Measurements from ENCODE around the gene POLR2E.
"Not testable (repeated sequence)": the region's sequence is repeated elsewhere in the genome, so short reads cannot be mapped to it uniquely, and the experiment has no call there.

POLR2E gene

DNA sequence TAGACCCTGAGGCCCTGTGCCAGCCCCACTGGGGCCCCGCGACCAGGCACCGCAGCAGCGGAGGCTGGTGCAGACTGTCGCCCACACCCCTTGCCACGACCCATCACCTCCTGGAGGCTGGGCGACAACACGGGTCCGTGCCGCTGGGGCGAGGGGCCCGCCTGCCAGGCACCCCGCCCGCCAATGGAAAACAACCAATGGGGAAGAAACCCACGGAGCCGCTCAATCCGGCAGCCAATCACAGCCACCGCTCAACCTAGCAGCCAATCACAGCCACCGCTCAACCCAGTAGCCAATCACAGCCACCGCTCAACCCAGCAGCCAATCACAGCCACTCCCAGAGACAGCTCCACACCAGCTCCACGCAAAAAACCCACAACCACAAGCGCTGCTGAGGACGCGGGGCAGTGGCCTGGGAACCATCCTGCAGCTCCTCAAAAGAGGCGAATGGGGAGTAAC lies 38.3 kb upstream of the POLR2E start:
- Histone ChIP-seq H3K27me3 (no peaks in the 10 kb centered on the region), H3K36me3 (peaks cover 3% of the 10 kb centered on the region; the same call in 1 of the 2 replicates), H3K9me3 (no peaks in the 10 kb centered on the region), H3K4me1 (no peaks in the 10 kb centered on the region; the same call in 1 of the 2 replicates), H3K4me3 (ENCODE audit: low read depth, low read length) (no peak overlapping the region)
- DNase-seq = no peak
- TF ChIP-seq, protein P1, sequence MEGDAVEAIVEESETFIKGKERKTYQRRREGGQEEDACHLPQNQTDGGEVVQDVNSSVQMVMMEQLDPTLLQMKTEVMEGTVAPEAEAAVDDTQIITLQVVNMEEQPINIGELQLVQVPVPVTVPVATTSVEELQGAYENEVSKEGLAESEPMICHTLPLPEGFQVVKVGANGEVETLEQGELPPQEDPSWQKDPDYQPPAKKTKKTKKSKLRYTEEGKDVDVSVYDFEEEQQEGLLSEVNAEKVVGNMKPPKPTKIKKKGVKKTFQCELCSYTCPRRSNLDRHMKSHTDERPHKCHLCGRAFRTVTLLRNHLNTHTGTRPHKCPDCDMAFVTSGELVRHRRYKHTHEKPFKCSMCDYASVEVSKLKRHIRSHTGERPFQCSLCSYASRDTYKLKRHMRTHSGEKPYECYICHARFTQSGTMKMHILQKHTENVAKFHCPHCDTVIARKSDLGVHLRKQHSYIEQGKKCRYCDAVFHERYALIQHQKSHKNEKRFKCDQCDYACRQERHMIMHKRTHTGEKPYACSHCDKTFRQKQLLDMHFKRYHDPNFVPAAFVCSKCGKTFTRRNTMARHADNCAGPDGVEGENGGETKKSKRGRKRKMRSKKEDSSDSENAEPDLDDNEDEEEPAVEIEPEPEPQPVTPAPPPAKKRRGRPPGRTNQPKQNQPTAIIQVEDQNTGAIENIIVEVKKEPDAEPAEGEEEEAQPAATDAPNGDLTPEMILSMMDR (IDR thresholded peaks at IDR 0.05; ENCODE audit: low read depth, low read length) = no peak

DNA sequence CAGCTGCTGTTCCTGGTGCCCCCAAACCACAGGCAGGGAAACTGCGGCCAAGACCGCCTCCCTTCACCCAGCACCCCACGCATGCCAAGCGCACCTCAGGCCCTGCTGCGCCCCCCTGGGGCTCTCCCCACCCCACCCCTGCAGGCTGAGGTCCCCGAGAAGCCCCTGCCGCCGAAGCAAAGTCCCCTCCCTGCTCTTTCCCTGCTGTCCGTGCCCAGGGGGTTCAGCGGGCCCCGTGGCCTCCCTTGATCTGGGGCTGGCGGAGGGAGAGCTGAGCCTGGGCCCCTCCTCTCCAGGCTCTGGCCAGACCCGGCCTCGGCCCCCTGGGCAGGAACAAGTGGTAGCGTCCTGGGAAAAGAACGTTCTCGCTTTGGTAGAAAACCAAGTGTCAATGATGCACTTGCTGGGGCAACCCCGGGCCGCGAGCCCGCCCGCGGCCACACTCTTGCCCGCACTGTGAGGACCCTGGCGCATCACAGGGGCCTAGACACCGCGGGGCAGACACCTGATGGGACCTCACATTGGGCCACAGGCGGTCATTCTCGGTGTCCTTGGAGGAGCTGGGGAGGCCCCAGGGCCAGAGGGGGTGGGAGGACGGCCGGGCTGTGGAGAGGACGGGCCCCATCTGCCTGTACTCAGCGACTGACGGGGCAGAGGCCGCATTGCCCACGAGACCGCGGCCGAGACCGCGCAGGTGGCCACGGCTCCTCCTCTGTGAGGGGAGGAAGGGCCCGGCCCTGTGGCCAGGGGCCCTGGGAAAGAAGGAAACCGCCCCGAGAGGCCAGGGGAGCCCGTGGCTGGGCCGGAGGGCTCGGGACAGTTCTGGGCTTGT lies 37.6 kb upstream of the POLR2E start:
- TF ChIP-seq, protein P1 (IDR thresholded peaks at IDR 0.05; ENCODE audit: low read depth, low read length) = no peak
- peak overlapping the region; percentile 35; the same call in 1 of the 2 replicates for H3K4me3 ChIP-seq (ENCODE audit: low read depth, low read length)
- no peaks in the 10 kb centered on the region; the same call in 1 of the 2 replicates for H3K4me1 ChIP-seq
- H3K36me3 ChIP-seq = peaks cover 3% of the 10 kb centered on the region; the same call in 1 of the 2 replicates
- H3K27me3 ChIP-seq = no peaks in the 10 kb centered on the region
- no peaks in the 10 kb centered on the region for H3K9me3 ChIP-seq
- DNase-seq = no peak

DNA sequence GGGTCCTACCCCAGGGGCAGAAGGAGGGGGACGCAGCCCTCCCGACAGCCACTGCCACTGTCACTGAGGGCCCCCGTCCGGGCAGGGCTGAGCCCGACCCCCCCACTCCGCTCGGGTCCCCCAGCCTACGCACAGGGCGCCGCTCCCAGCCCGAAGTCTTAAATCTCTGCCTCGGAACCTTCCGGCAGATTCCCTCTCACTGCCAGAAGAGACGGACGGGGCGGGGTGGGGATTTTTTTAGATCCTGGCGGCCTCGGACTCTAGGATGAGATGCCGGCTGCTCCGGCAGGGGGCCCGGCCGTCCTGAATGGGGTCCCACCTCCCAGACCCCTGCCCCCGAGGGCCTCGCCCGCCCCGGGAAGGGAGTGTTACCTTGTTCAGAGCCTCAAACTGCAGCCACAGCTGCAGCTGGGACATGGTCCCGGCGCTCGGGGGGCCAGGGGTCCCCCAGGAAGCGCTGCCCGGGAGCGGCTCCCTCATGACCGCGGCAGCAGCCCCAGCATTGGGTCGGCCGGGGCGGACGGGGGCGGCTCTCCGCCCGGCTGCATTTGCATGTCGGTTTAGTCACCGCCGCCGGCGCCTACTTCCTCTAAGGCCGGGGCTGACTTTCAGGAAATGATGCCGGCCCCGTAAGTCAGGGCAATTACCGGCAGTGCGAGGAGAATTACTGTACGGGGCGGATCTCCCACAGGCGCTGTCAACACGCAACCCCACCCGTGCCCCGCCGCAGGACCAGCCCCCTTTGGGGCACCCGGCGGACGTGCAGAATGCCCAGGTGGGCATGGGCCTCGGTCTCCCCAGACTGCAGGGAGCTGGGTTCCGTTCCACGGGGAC lies 36.8 kb upstream of the POLR2E start:
- TF ChIP-seq, protein P1 (IDR thresholded peaks at IDR 0.05; ENCODE audit: low read depth, low read length) = no peak
- H3K36me3 ChIP-seq = peaks cover 7% of the 10 kb centered on the region
- DNase-seq = peak; percentile 67

DNA sequence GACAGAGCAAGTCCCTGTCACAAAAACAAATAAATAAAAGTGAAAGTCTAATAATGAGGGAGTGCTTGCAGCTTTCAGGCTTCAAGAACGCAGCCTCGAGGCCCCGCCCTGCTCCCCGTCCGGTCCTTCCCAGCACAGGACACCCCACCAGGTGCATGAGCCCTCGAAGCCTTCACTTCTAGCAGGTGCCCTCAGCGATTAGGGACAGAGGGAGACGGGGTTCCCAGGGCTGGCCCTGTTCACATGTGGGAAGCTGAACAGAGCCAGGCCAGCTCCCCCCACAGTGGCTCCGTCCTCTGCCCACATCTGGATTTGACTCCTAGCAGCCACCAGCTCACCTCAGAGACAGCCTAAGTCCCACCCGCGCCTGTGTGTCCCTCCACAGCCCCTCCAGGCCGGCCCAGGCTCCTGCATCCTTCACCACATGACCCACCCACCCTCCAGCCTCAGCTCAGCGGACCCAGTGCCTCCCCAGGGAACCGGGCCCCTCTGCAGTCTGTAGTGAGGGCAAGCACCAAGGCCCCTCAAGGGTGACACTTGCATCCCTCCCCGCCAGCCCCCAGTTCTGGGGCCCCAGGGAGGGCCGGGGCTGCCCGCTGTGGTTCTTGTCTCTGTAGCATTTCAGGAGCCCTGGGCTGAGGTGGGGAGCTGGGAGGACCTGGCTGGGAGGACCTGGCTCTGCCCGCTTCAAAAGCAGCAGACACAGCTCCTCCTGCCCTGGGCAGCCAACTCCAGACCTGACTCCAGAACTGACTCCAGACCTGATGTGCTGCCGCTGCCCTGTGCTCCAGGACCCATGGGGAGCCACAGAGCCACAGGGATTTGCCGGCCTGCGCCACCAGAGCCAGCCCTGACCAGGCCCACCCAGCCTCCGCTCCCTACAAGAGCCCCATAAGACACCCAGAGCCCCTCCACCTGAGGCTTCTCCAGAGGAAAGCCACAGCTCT lies 35.9 kb upstream of the POLR2E start:
- TF ChIP-seq, protein P1 (IDR thresholded peaks at IDR 0.05; ENCODE audit: low read depth, low read length) = no peak
- Histone ChIP-seq H3K9me3 (no peaks in the 10 kb centered on the region), H3K4me3 (ENCODE audit: low read depth, low read length) (no peak overlapping the region), H3K36me3 (peaks cover 14% of the 10 kb centered on the region), H3K4me1 (no peaks in the 10 kb centered on the region; the same call in 1 of the 2 replicates), H3K27me3 (no peaks in the 10 kb centered on the region)
- no peak for DNase-seq

More for the DNA sequence above, 36.8 kb upstream of the POLR2E start:
- H3K9me3 ChIP-seq = no peaks in the 10 kb centered on the region
- H3K4me3 ChIP-seq (ENCODE audit: low read depth, low read length) = peak overlapping the region; percentile 35
- no peaks in the 10 kb centered on the region for H3K27me3 ChIP-seq
- no peaks in the 10 kb centered on the region; the same call in 1 of the 2 replicates for H3K4me1 ChIP-seq

DNA sequence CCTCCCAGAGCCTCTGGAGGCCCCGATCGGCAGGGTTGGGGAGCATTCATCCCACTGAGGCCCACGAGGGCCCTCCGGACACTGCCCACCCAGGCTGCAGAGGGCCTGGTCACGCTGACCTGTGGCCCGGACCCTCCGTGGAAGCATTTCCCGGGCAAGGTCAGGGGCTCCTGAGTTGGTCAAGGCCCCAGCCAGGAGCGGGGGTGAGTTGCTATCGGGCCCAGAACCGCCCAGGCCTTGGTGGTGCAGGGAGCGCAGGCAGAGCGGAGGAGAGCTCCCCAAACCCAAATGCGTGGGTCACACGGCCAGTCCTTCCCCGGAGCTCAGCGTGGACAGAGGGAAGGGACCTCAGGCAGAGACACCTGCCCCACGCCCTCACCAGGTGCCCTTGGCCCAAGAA lies 34.4 kb upstream of the POLR2E start:
- TF ChIP-seq, protein P1 (IDR thresholded peaks at IDR 0.05; ENCODE audit: low read depth, low read length) = no peak
- DNase-seq = no peak
- H3K36me3 ChIP-seq = peaks cover 11% of the 10 kb centered on the region
- H3K4me1 ChIP-seq = no peaks in the 10 kb centered on the region; the same call in 1 of the 2 replicates
- H3K4me3 ChIP-seq (ENCODE audit: low read depth, low read length) = no peak overlapping the region
- no peaks in the 10 kb centered on the region for H3K9me3 ChIP-seq
- H3K27me3 ChIP-seq = no peaks in the 10 kb centered on the region

DNA sequence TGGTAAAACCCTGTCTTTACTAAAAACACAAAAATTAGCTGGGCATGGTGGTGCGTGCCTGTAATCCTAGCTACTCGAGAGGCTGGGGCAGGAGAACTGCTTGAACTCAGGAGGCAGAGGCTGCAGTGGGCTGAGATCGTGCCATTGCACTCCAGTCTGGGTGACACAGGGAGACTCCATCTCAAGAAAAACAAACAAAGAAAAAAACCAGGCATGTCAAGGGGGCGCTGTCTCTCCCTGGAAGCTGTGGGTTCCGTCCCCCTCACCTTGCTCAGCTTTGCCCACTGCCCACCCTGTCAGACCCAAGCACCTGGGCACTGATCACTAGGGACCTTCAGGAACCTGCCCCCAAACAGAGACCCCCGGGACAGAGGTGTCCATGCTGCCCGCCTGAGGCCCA lies 33.9 kb upstream of the POLR2E start:
- not testable (repeated sequence) for DNase-seq

More for the DNA sequence above, 33.9 kb upstream of the POLR2E start:
- H3K27me3 ChIP-seq; H3K9me3 ChIP-seq; H3K4me3 ChIP-seq (ENCODE audit: low read depth, low read length); H3K4me1 ChIP-seq: not testable (repeated sequence)
- H3K36me3 ChIP-seq = peaks cover 12% of the 10 kb centered on the region
